SK-N-SH (cell line): ENCODE measurements around the gene NPEPL1.

Experiments used
- CTCF ChIP-seq: fragments of 200-600 bp; sonication (generic); IDR thresholded peaks from 2 replicates; pipeline ENCODE4 v1.6.1; 2017; ENCODE audit warnings: antibody characterized with exemption, mild to moderate bottlenecking, moderate library complexity
- EP300 ChIP-seq, 2 experiments: IDR thresholded peaks; 2 replicates each; pipeline versions ENCODE4 v1.4.0 to v1.6.1; 2012; ENCODE audit warnings: borderline replicate concordance in 1 of 2, low read depth in 1 of 2, low read length in 1 of 2
- JUND ChIP-seq: IDR thresholded peaks from 2 replicates; pipeline ENCODE4 v1.4.0; 2012
- MAX ChIP-seq: IDR thresholded peaks from 2 replicates; pipeline ENCODE4 v1.4.0; 2012; ENCODE audit warnings: low read depth
- NRF1 ChIP-seq: IDR thresholded peaks from 2 replicates; pipeline ENCODE4 v1.6.1; 2012; ENCODE audit warnings: low read depth, mild to moderate bottlenecking, low read length
- POLR2AphosphoS5 ChIP-seq: IDR thresholded peaks from 2 replicates; pipeline ENCODE4 v1.6.1; 2012; ENCODE audit warnings: low read depth, low read length
- RAD21 ChIP-seq: IDR thresholded peaks from 2 replicates; pipeline ENCODE4 v1.6.1; 2012; ENCODE audit warnings: mild to moderate bottlenecking, low read length
- RCOR1 ChIP-seq: fragments of 150-350 bp; IDR thresholded peaks from 2 replicates; pipeline ENCODE4 v1.6.1; 2017; ENCODE audit warnings: antibody characterized with exemption, low read length
- REST ChIP-seq: IDR thresholded peaks from 2 replicates; pipeline ENCODE4 v1.6.1; 2012; ENCODE audit warnings: mild to moderate bottlenecking, low read depth, low read length, moderate library complexity
- RFX5 ChIP-seq: IDR thresholded peaks from 2 replicates; pipeline ENCODE4 v1.6.1; 2012; ENCODE audit warnings: mild to moderate bottlenecking, improper control_type of control experiment, low read length
- SIN3A ChIP-seq: IDR thresholded peaks from 2 replicates; pipeline ENCODE4 v1.6.1; 2012; ENCODE audit warnings: low read depth, mild to moderate bottlenecking, low read length, moderate library complexity, borderline replicate concordance
- TAF1 ChIP-seq: IDR thresholded peaks from 2 replicates; pipeline ENCODE4 v1.6.1; 2012; ENCODE audit warnings: low read depth, mild to moderate bottlenecking, low read length, moderate library complexity, borderline replicate concordance
- ZBTB33 ChIP-seq: IDR thresholded peaks from 2 replicates; pipeline ENCODE4 v1.4.0; 2012; ENCODE audit warnings: low read depth, borderline replicate concordance

- TF ChIP-seq CTCF (no peak), MAX (no peak), TAF1 (no peak), NRF1 (no peak), POLR2AphosphoS5 (no peak), SIN3A (no peak), RCOR1 (no peak), REST (no peak), RAD21 (no peak), JUND (no peak), RFX5 (no peak), EP300 (IDR thresholded peaks at IDR 0.05; ENCODE audit: borderline replicate concordance in 1 of 2, low read depth in 1 of 2, low read length in 1 of 2) (no peak), ZBTB33 (no peak)
Measured at GRCh38 chr20:58752565-58752964, 60.0 kb downstream of the NPEPL1 start.
